ENCODE measurements around the gene RNF43.

DNA sequence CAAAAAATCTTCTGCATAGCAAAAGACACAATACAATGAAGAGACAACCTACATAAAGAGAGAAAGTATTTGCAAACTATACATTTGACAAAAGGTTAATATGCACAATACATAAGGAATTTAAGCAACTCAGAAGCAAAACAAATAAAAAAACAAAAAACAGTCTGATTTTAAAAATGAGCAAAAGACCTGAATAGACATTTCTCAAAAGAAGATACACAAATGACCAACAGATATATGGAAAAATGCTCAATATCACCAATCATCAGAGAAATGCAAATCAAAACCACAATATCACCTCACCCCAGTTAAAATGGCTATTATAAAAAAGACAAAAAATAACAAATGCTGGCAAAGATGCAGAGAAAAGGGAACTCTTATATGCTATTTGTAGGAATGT is 38.2 kb upstream of the RNF43 start:
- TF ChIP-seq, protein P1, sequence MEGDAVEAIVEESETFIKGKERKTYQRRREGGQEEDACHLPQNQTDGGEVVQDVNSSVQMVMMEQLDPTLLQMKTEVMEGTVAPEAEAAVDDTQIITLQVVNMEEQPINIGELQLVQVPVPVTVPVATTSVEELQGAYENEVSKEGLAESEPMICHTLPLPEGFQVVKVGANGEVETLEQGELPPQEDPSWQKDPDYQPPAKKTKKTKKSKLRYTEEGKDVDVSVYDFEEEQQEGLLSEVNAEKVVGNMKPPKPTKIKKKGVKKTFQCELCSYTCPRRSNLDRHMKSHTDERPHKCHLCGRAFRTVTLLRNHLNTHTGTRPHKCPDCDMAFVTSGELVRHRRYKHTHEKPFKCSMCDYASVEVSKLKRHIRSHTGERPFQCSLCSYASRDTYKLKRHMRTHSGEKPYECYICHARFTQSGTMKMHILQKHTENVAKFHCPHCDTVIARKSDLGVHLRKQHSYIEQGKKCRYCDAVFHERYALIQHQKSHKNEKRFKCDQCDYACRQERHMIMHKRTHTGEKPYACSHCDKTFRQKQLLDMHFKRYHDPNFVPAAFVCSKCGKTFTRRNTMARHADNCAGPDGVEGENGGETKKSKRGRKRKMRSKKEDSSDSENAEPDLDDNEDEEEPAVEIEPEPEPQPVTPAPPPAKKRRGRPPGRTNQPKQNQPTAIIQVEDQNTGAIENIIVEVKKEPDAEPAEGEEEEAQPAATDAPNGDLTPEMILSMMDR (conservative IDR thresholded peaks at IDR 0.05): no peak
- no peak for TF ChIP-seq ZFX (IDR thresholded peaks at IDR 0.05)
